Endothelial cell of umbilical vein (primary cell): Measurements from ENCODE around the gene DUSP14.

ENCODE experiments used
- EZH2 ChIP-seq: IDR thresholded peaks from 2 replicates; pipeline ENCODE4 v1.6.1; 2012; ENCODE audit warnings: borderline replicate concordance, low read depth, mild to moderate bottlenecking, moderate library complexity, low read length, inconsistent platforms; ENCODE audit not compliant: severe bottlenecking
- TF ChIP-seq, protein P1 (sequence below), 2 donors: IDR thresholded peaks; 1 replicate in 1 of 2; 2 replicates in 1 of 2; pipeline ENCODE4 v1.5.1; 2011; ENCODE audit warnings: low read length in 2 of 2, mild to moderate bottlenecking in 2 of 2, moderate library complexity in 2 of 2, control low read depth in 1 of 2, inconsistent platforms in 1 of 2, low read depth in 1 of 2; ENCODE audit not compliant: insufficient read depth in 1 of 2; ENCODE audit errors: extremely low read depth in 1 of 2

DNA sequence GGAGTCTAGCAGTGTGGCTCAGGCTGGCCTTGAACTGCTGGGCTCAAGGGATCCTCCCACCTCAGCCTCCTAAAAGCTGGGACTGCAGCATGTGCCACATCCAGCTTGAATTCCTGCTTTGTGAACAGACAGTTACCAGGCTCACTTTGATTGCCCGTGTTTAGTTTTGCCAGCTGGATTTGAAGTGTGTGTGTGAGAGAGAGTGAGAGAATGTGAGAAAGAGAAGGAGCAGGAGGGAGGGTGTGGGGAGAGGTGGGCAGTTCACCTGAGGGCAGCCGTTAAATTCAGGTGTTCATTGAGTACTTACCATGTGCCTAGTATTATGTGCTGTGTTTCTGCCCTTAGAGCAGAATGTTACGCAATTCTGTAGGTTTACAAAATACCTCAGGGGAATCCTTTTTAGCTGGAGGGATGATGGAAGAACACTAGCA lies 4.7 kb downstream of the DUSP14 start:
- TF ChIP-seq, protein P1, sequence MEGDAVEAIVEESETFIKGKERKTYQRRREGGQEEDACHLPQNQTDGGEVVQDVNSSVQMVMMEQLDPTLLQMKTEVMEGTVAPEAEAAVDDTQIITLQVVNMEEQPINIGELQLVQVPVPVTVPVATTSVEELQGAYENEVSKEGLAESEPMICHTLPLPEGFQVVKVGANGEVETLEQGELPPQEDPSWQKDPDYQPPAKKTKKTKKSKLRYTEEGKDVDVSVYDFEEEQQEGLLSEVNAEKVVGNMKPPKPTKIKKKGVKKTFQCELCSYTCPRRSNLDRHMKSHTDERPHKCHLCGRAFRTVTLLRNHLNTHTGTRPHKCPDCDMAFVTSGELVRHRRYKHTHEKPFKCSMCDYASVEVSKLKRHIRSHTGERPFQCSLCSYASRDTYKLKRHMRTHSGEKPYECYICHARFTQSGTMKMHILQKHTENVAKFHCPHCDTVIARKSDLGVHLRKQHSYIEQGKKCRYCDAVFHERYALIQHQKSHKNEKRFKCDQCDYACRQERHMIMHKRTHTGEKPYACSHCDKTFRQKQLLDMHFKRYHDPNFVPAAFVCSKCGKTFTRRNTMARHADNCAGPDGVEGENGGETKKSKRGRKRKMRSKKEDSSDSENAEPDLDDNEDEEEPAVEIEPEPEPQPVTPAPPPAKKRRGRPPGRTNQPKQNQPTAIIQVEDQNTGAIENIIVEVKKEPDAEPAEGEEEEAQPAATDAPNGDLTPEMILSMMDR (IDR thresholded peaks at IDR 0.05; ENCODE audit: extremely low read depth in 1 of 2, insufficient read depth in 1 of 2, low read depth in 1 of 2, low read length in 2 of 2): no peak
- TF ChIP-seq EZH2: no peak
